GM03348 (cell line): ENCODE data around the gene PLA2R1.

Experiments
- DNase-seq: peaks from one replicate; pipeline ENCODE4 v3.0.0; 2012; ENCODE audit warnings: low spot score

PLA2R1 gene

DNA sequence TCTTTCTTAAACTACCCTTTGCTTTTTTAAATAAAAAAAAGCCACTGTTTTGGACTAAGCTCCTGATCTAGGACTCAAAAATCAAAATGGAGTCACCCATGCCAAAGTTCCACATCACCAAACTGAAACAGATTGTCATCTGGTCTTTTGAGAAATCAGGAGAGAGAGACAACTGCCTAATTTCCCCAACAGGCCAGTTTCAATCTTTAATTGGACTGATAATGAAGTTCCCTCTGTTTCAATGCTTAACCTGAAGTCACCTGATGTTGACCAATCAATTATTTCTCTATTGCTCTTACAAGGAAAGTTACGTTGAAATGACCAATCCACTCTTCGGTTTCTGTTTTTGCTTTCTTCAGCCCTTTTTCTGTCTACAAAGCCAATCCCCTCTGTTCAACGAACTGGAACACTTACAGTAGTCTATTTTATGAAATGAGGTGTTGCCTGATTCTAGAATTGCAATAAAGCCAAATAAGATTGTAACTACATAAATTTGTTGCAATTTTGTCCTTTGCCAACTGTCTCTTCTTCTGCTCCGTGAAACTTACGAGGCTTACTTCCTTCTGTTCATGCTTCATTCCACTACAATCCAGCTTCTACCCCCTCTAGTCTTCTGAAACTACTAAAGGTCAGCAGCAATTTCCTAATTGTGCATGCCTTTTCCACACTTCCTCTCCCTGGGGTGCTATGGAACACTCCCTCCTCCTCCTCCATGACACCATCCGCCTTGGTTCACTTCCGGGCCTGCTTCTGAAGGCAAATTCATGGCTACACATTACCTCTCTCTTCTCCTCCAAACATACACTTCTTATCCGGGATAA is 169.2 kb downstream of the PLA2R1 start:
- no peak for DNase-seq

- DNase-seq: peak; percentile 33
Measured at GRCh38 chr2:159891917-159892730, 170.3 kb downstream of the PLA2R1 start.

DNA sequence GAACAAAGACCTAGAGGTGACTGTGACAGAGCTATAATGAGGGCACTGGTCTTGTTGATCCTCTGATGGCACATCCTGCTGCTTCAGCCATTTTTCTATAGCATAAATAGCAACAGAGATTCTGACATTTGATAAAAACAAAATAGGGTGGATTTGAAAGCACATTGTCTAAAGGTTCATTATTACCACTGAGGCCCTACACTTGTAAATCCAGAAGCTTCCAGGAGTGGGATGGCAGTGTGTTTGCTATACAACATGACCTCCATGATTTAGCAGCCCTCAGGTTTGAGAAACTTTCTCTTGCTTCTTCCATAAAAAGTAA is 171.2 kb downstream of the PLA2R1 start:
- DNase-seq: no peak

- DNase-seq: no peak
Measured at GRCh38 chr2:159890551-159891266, 171.7 kb downstream of the PLA2R1 start.

GRCh38 chr2:159882130-159882745 is 180.2 kb downstream of the PLA2R1 start:
- DNase-seq: no peak
